ENCODE data around the gene MSRB3.

MSRB3 gene

GRCh38 chr12:65324056-65324455, 45.6 kb downstream of the MSRB3 start:
- Histone ChIP-seq H3K36me3 (ENCODE audit: control insufficient read depth in 2 of 2, insufficient read depth in 2 of 2, low read length in 2 of 2) (no peaks in the 10 kb centered on the region), H3K27me3 (ENCODE audit: control insufficient read depth in 2 of 2, insufficient read depth in 2 of 2, low read length in 2 of 2) (no peaks in the 10 kb centered on the region), H3K4me3 (ENCODE audit: low read length in 2 of 2) (no peak overlapping the region), H3K4me1 (ENCODE audit: control insufficient read depth in 2 of 2, insufficient read depth in 2 of 2, low read length in 2 of 2) (no peaks in the 10 kb centered on the region), H3K9ac (ENCODE audit: low read depth in 1 of 2, low read length in 2 of 2) (no peak overlapping the region), H3K9me3 (ENCODE audit: control insufficient read depth in 2 of 2, low read length in 2 of 2) (no peaks in the 10 kb centered on the region), H3K27ac (ENCODE audit: low read depth in 2 of 2, low read length in 2 of 2) (no peak overlapping the region)

- Histone ChIP-seq H3K9ac (ENCODE audit: low read depth in 1 of 2, low read length in 2 of 2) (no peak overlapping the region), H3K27me3 (ENCODE audit: control insufficient read depth in 2 of 2, insufficient read depth in 2 of 2, low read length in 2 of 2) (no peaks in the 10 kb centered on the region), H3K27ac (ENCODE audit: low read depth in 2 of 2, low read length in 2 of 2) (no peak overlapping the region), H3K9me3 (ENCODE audit: control insufficient read depth in 2 of 2, low read length in 2 of 2) (no peaks in the 10 kb centered on the region), H3K36me3 (ENCODE audit: control insufficient read depth in 2 of 2, insufficient read depth in 2 of 2, low read length in 2 of 2) (no peaks in the 10 kb centered on the region), H3K4me1 (ENCODE audit: control insufficient read depth in 2 of 2, insufficient read depth in 2 of 2, low read length in 2 of 2) (no peaks in the 10 kb centered on the region), H3K4me3 (ENCODE audit: low read length in 2 of 2) (no peak overlapping the region)
Measured at GRCh38 chr12:65324551-65324950, 46.1 kb downstream of the MSRB3 start.

- Histone ChIP-seq H3K9ac (ENCODE audit: low read depth in 1 of 2, low read length in 2 of 2) (no peak overlapping the region), H3K27ac (ENCODE audit: low read depth in 2 of 2, low read length in 2 of 2) (no peak overlapping the region), H3K4me1 (ENCODE audit: control insufficient read depth in 2 of 2, insufficient read depth in 2 of 2, low read length in 2 of 2) (no peaks in the 10 kb centered on the region), H3K36me3 (ENCODE audit: control insufficient read depth in 2 of 2, insufficient read depth in 2 of 2, low read length in 2 of 2) (no peaks in the 10 kb centered on the region), H3K4me3 (ENCODE audit: low read length in 2 of 2) (no peak overlapping the region), H3K27me3 (ENCODE audit: control insufficient read depth in 2 of 2, insufficient read depth in 2 of 2, low read length in 2 of 2) (no peaks in the 10 kb centered on the region), H3K9me3 (ENCODE audit: control insufficient read depth in 2 of 2, low read length in 2 of 2) (no peaks in the 10 kb centered on the region)
Measured at GRCh38 chr12:65325183-65325582, 46.7 kb downstream of the MSRB3 start.

- Histone ChIP-seq H3K9me3 (ENCODE audit: control insufficient read depth in 2 of 2, low read length in 2 of 2) (no peaks in the 10 kb centered on the region), H3K27me3 (ENCODE audit: control insufficient read depth in 2 of 2, insufficient read depth in 2 of 2, low read length in 2 of 2) (no peaks in the 10 kb centered on the region), H3K4me1 (ENCODE audit: control insufficient read depth in 2 of 2, insufficient read depth in 2 of 2, low read length in 2 of 2) (no peaks in the 10 kb centered on the region), H3K9ac (ENCODE audit: low read depth in 1 of 2, low read length in 2 of 2) (no peak overlapping the region), H3K4me3 (ENCODE audit: low read length in 2 of 2) (no peak overlapping the region), H3K36me3 (ENCODE audit: control insufficient read depth in 2 of 2, insufficient read depth in 2 of 2, low read length in 2 of 2) (no peaks in the 10 kb centered on the region), H3K27ac (ENCODE audit: low read depth in 2 of 2, low read length in 2 of 2) (no peak overlapping the region)
Measured at GRCh38 chr12:65326616-65327015, 48.1 kb downstream of the MSRB3 start.

- Histone ChIP-seq H3K27me3 (ENCODE audit: control insufficient read depth in 2 of 2, insufficient read depth in 2 of 2, low read length in 2 of 2) (no peaks in the 10 kb centered on the region), H3K4me3 (ENCODE audit: low read length in 2 of 2) (no peak overlapping the region), H3K4me1 (ENCODE audit: control insufficient read depth in 2 of 2, insufficient read depth in 2 of 2, low read length in 2 of 2) (no peaks in the 10 kb centered on the region), H3K36me3 (ENCODE audit: control insufficient read depth in 2 of 2, insufficient read depth in 2 of 2, low read length in 2 of 2) (no peaks in the 10 kb centered on the region), H3K27ac (ENCODE audit: low read depth in 2 of 2, low read length in 2 of 2) (no peak overlapping the region), H3K9ac (ENCODE audit: low read depth in 1 of 2, low read length in 2 of 2) (no peak overlapping the region), H3K9me3 (ENCODE audit: control insufficient read depth in 2 of 2, low read length in 2 of 2) (no peaks in the 10 kb centered on the region)
Measured at GRCh38 chr12:65327207-65328076, 49.0 kb downstream of the MSRB3 start.

- H3K9ac ChIP-seq (ENCODE audit: low read depth in 1 of 2, low read length in 2 of 2): no peak overlapping the region
- no peaks in the 10 kb centered on the region for H3K9me3 ChIP-seq (ENCODE audit: control insufficient read depth in 2 of 2, low read length in 2 of 2)
- H3K4me3 ChIP-seq (ENCODE audit: low read length in 2 of 2): no peak overlapping the region
- H3K27ac ChIP-seq (ENCODE audit: low read depth in 2 of 2, low read length in 2 of 2): no peak overlapping the region
- H3K4me1 ChIP-seq (ENCODE audit: control insufficient read depth in 2 of 2, insufficient read depth in 2 of 2, low read length in 2 of 2): no peaks in the 10 kb centered on the region
- H3K27me3 ChIP-seq (ENCODE audit: control insufficient read depth in 2 of 2, insufficient read depth in 2 of 2, low read length in 2 of 2): no peaks in the 10 kb centered on the region
- no peaks in the 10 kb centered on the region for H3K36me3 ChIP-seq (ENCODE audit: control insufficient read depth in 2 of 2, insufficient read depth in 2 of 2, low read length in 2 of 2)
Measured at GRCh38 chr12:65329721-65330120, 51.2 kb downstream of the MSRB3 start.

- Histone ChIP-seq H3K4me1 (ENCODE audit: control insufficient read depth in 2 of 2, insufficient read depth in 2 of 2, low read length in 2 of 2) (no peaks in the 10 kb centered on the region), H3K9me3 (ENCODE audit: control insufficient read depth in 2 of 2, low read length in 2 of 2) (no peaks in the 10 kb centered on the region), H3K9ac (ENCODE audit: low read depth in 1 of 2, low read length in 2 of 2) (no peak overlapping the region), H3K27me3 (ENCODE audit: control insufficient read depth in 2 of 2, insufficient read depth in 2 of 2, low read length in 2 of 2) (peaks cover 0 to 2% of the 10 kb centered on the region in 2 donors), H3K4me3 (ENCODE audit: low read length in 2 of 2) (no peak overlapping the region), H3K27ac (ENCODE audit: low read depth in 2 of 2, low read length in 2 of 2) (no peak overlapping the region), H3K36me3 (ENCODE audit: control insufficient read depth in 2 of 2, insufficient read depth in 2 of 2, low read length in 2 of 2) (no peaks in the 10 kb centered on the region)
Measured at GRCh38 chr12:65330331-65330730, 51.8 kb downstream of the MSRB3 start.

GRCh38 chr12:65331456-65331855, 53.0 kb downstream of the MSRB3 start:
- Histone ChIP-seq H3K4me3 (ENCODE audit: low read length in 2 of 2) (no peak overlapping the region), H3K9me3 (ENCODE audit: control insufficient read depth in 2 of 2, low read length in 2 of 2) (no peaks in the 10 kb centered on the region), H3K27ac (ENCODE audit: low read depth in 2 of 2, low read length in 2 of 2) (no peak overlapping the region), H3K27me3 (ENCODE audit: control insufficient read depth in 2 of 2, insufficient read depth in 2 of 2, low read length in 2 of 2) (peaks cover 0 to 2% of the 10 kb centered on the region in 2 donors), H3K36me3 (ENCODE audit: control insufficient read depth in 2 of 2, insufficient read depth in 2 of 2, low read length in 2 of 2) (no peaks in the 10 kb centered on the region), H3K9ac (ENCODE audit: low read depth in 1 of 2, low read length in 2 of 2) (no peak overlapping the region), H3K4me1 (ENCODE audit: control insufficient read depth in 2 of 2, insufficient read depth in 2 of 2, low read length in 2 of 2) (no peaks in the 10 kb centered on the region)

GRCh38 chr12:65333649-65334048, 55.2 kb downstream of the MSRB3 start:
- peaks cover 0 to 2% of the 10 kb centered on the region in 2 donors for H3K27me3 ChIP-seq (ENCODE audit: control insufficient read depth in 2 of 2, insufficient read depth in 2 of 2, low read length in 2 of 2)
- H3K9ac ChIP-seq (ENCODE audit: low read depth in 1 of 2, low read length in 2 of 2): no peak overlapping the region
- no peak overlapping the region for H3K27ac ChIP-seq (ENCODE audit: low read depth in 2 of 2, low read length in 2 of 2)
- no peaks in the 10 kb centered on the region for H3K36me3 ChIP-seq (ENCODE audit: control insufficient read depth in 2 of 2, insufficient read depth in 2 of 2, low read length in 2 of 2)
- H3K4me1 ChIP-seq (ENCODE audit: control insufficient read depth in 2 of 2, insufficient read depth in 2 of 2, low read length in 2 of 2): no peaks in the 10 kb centered on the region
- H3K4me3 ChIP-seq (ENCODE audit: low read length in 2 of 2): no peak overlapping the region
- H3K9me3 ChIP-seq (ENCODE audit: control insufficient read depth in 2 of 2, low read length in 2 of 2): no peaks in the 10 kb centered on the region

GRCh38 chr12:65334521-65334920, 56.0 kb downstream of the MSRB3 start:
- no peaks in the 10 kb centered on the region for H3K9me3 ChIP-seq (ENCODE audit: control insufficient read depth in 2 of 2, low read length in 2 of 2)
- no peaks in the 10 kb centered on the region for H3K36me3 ChIP-seq (ENCODE audit: control insufficient read depth in 2 of 2, insufficient read depth in 2 of 2, low read length in 2 of 2)
- peaks cover 0 to 2% of the 10 kb centered on the region in 2 donors for H3K27me3 ChIP-seq (ENCODE audit: control insufficient read depth in 2 of 2, insufficient read depth in 2 of 2, low read length in 2 of 2)
- H3K4me3 ChIP-seq (ENCODE audit: low read length in 2 of 2): no peak overlapping the region
- no peak overlapping the region for H3K27ac ChIP-seq (ENCODE audit: low read depth in 2 of 2, low read length in 2 of 2)
- no peak overlapping the region for H3K9ac ChIP-seq (ENCODE audit: low read depth in 1 of 2, low read length in 2 of 2)
- H3K4me1 ChIP-seq (ENCODE audit: control insufficient read depth in 2 of 2, insufficient read depth in 2 of 2, low read length in 2 of 2): no peaks in the 10 kb centered on the region
